ENCODE results near the gene NR1D1.
A peak's percentile ranks its signal among the peaks of the same experiment; 100 is the strongest.

DNA sequence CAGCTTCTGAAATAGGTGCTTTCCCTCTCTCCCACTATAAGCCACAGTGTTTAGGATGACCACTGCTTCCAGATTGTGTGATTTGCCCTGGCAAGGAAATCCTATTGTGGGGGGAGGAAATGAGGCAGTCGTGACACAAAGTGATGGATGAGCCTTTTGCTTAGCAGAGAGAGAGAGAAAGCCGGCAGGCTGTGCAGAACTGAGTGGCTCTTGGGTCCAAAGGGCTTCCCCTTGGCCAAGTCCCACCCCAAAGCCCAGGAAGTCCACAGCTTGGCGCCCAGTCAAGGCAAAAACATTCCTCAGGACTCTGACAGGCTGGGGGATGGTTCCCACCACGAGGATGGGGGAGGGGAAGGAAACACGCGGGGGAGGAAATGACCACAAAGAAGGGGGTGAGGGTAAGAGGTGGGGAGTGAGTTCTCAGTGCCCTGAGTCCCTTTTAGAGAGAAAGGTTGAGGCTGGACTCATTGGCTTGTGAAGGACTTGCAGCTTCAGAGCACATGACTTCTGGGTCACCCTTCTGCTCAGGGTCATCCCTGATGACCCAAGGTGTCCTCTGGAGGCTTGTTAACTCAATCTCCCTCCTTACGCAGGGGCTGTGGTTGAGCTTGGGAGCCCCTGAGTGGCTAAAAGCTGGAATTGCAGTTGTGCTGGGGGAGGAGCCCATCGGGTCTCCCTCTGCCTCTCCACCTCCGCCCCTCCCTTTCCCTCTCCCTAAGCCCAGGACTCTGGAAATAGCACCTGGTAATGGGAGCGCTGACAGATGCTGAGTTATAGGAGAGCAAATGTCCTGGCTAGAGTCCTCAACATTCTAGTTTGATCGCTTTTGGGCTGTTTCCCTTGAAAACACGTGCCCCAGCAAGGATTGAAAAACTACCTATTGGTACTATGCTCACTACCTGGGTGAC is 11.1 kb upstream of the NR1D1 start:
- TF ChIP-seq, protein P1, sequence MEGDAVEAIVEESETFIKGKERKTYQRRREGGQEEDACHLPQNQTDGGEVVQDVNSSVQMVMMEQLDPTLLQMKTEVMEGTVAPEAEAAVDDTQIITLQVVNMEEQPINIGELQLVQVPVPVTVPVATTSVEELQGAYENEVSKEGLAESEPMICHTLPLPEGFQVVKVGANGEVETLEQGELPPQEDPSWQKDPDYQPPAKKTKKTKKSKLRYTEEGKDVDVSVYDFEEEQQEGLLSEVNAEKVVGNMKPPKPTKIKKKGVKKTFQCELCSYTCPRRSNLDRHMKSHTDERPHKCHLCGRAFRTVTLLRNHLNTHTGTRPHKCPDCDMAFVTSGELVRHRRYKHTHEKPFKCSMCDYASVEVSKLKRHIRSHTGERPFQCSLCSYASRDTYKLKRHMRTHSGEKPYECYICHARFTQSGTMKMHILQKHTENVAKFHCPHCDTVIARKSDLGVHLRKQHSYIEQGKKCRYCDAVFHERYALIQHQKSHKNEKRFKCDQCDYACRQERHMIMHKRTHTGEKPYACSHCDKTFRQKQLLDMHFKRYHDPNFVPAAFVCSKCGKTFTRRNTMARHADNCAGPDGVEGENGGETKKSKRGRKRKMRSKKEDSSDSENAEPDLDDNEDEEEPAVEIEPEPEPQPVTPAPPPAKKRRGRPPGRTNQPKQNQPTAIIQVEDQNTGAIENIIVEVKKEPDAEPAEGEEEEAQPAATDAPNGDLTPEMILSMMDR (IDR thresholded peaks at IDR 0.05; ENCODE audit: low read length), result peak; percentile 88
- no peak for TF ChIP-seq EZH2phosphoT487 (IDR thresholded peaks at IDR 0.05; ENCODE audit: low read length)

All from MM.1S (cell line).